SJCRH30 (cell line): ENCODE measurements around the gene GALNTL6. TPM values are rescaled to one million over a fixed set of nuclear protein-coding genes. Genes with fewer than 3 reads are reported as not detected.

ENCODE experiments used
- DNase-seq, 2 experiments: peaks; one replicate each; pipeline ENCODE4 v3.0.0-alpha.2; 2015 to 2020
- H3K27ac ChIP-seq: fragments of 250-450 bp; sonication (Bioruptor Pico); 2 replicates; pipeline ENCODE4 v1.5.1; 2020; ENCODE audit warnings: mild to moderate bottlenecking, moderate library complexity
- H3K27me3 ChIP-seq: fragments of 250-450 bp; sonication (Bioruptor Pico); 2 replicates; pipeline ENCODE4 v1.5.1; 2020; ENCODE audit warnings: mild to moderate bottlenecking, moderate library complexity
- H3K36me3 ChIP-seq: fragments of 250-450 bp; sonication (Bioruptor Pico); 2 replicates; pipeline ENCODE4 v1.5.1; 2020; ENCODE audit warnings: mild to moderate bottlenecking, moderate library complexity
- H3K4me1 ChIP-seq: fragments of 250-450 bp; sonication (Bioruptor Pico); 2 replicates; pipeline ENCODE4 v1.5.1; 2020; ENCODE audit warnings: mild to moderate bottlenecking, moderate library complexity
- H3K4me3 ChIP-seq: fragments of 250-450 bp; sonication (Bioruptor Pico); 2 replicates; pipeline ENCODE4 v1.5.1; 2020; ENCODE audit warnings: mild to moderate bottlenecking, moderate library complexity
- H3K9me3 ChIP-seq: fragments of 250-450 bp; sonication (Bioruptor Pico); replicated peaks from 2 replicates; pipeline ENCODE4 v1.5.1; 2020; ENCODE audit warnings: mild to moderate bottlenecking, moderate library complexity
- total RNA-seq: library from RNA; depleted of rRNA; stranded (reverse); fragments of >200 nt; shearing (Covaris generic); gene quantifications from 2 replicates; pipeline ENCODE4 v1.2.3, GENCODE V29; 2014

The GALNTL6 gene
- total RNA-seq, 1 experiment from 2014 or later, result 0.36 TPM

DNA sequence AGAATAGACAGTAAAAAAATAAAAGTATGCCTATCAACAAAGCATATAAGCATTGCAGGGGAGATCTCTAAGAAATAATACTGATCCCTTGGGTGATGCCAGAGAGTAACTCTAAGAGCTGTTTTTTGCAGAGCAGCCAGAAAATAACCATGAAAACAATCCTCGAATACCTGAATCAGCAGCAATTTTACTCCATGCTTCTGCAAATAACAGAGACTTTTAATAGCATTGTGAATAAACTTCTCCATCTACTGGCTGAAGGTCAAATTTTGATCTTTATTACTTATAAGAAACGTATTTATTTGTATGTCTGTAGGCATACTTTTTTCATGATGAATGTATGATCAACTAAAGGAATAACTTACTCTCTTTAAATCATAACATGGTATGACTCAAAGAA, 334.5 kb downstream of the GALNTL6 start:
- DNase-seq, result no peak
- no peak overlapping the region for H3K4me3 ChIP-seq

GRCh38 chr4:172149329-172149728, 336.1 kb downstream of the GALNTL6 start:
- Histone ChIP-seq H3K9me3 (no peaks in the 10 kb centered on the region), H3K4me1 (no peaks in the 10 kb centered on the region), H3K4me3 (no peak overlapping the region), H3K27me3 (no peaks in the 10 kb centered on the region), H3K36me3 (no peaks in the 10 kb centered on the region), H3K27ac (no peak overlapping the region)
- no peak for DNase-seq

More for the DNA sequence above, 334.5 kb downstream of the GALNTL6 start:
- H3K27me3 ChIP-seq, result no peaks in the 10 kb centered on the region
- no peaks in the 10 kb centered on the region for H3K4me1 ChIP-seq
- no peaks in the 10 kb centered on the region for H3K9me3 ChIP-seq
- no peak overlapping the region for H3K27ac ChIP-seq
- H3K36me3 ChIP-seq, result no peaks in the 10 kb centered on the region

GRCh38 chr4:172152284-172152683, 339.1 kb downstream of the GALNTL6 start:
- Histone ChIP-seq H3K36me3 (no peaks in the 10 kb centered on the region), H3K4me1 (no peaks in the 10 kb centered on the region), H3K27me3 (no peaks in the 10 kb centered on the region), H3K4me3 (no peak overlapping the region), H3K9me3 (no peaks in the 10 kb centered on the region), H3K27ac (no peak overlapping the region)
- DNase-seq, result no peak

DNA sequence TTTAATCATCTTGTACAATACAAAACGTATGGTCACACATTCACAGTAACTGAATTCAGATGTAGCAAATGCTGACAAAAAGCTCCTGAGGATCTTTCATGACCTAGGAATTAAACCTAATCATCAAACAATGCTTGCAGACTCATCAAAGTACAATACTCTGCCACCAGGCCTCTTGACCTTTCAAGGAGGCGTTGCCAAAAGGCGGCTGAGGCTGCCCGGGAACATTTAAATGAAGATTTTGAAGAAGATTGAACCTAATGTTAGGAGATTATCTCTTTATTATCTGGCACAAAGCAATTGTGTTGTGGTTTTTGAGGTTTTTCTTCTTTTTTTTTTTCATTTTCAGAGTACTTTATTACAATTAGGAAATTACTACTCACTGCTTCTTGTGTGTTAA, 340.5 kb downstream of the GALNTL6 start:
- DNase-seq, result no peak
- Histone ChIP-seq H3K27me3 (no peaks in the 10 kb centered on the region), H3K9me3 (no peaks in the 10 kb centered on the region), H3K4me3 (no peak overlapping the region), H3K36me3 (no peaks in the 10 kb centered on the region), H3K27ac (no peak overlapping the region), H3K4me1 (no peaks in the 10 kb centered on the region)

DNA sequence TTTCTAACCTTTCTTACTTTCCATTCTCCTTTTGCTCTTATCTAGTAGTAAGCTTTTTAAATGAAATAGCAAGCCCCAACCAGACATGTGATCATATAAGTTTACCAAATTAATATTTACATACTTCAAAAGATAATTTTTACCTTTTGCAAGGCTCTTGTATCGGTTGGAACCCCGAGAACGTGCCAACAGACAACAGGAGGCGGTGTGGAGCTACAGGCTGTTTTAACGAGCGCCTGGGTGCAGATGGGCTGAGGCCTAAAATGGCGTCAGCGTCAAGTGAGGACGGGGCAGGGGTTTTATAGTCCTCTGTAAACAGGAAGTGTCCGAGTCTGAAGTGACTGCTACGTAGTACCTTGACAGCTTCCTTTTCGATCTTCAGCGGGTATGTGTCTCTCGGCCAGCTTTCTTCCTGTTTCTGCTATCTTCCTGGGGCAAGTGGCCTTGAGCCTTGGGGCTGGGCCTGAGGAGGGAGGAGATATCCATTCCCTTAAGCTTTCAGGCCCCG, 342.7 kb downstream of the GALNTL6 start:
- no peaks in the 10 kb centered on the region for H3K36me3 ChIP-seq
- H3K27ac ChIP-seq, result no peak overlapping the region
- no peaks in the 10 kb centered on the region for H3K9me3 ChIP-seq
- H3K27me3 ChIP-seq, result no peaks in the 10 kb centered on the region
- DNase-seq, result no peak
- H3K4me3 ChIP-seq, result no peak overlapping the region
- H3K4me1 ChIP-seq, result no peaks in the 10 kb centered on the region

DNA sequence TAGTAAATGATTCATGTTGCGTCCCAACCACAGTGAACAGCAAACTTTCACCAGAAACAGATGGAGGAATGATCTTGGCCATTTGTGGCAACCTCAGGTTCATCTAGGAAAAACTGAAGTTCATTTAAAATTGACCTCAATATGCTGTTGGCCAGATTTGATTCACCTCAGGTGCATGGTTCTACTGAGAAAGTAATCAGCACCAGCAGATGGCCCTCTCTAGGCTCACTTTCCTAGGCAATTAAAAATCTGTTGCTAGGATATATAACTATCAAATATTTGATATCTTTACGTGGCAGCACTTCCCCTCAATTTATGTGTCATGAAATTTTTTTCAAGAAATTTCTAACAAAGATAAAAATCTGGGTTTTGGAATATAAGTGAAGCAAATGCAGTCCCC, 344.7 kb downstream of the GALNTL6 start:
- Histone ChIP-seq H3K27me3 (no peaks in the 10 kb centered on the region), H3K4me1 (no peaks in the 10 kb centered on the region), H3K36me3 (no peaks in the 10 kb centered on the region), H3K9me3 (no peaks in the 10 kb centered on the region), H3K4me3 (no peak overlapping the region), H3K27ac (no peak overlapping the region)
- DNase-seq, result no peak

- no peak for DNase-seq
- Histone ChIP-seq H3K4me3 (no peak overlapping the region), H3K27ac (no peak overlapping the region), H3K4me1 (no peaks in the 10 kb centered on the region), H3K36me3 (no peaks in the 10 kb centered on the region), H3K27me3 (no peaks in the 10 kb centered on the region), H3K9me3 (no peaks in the 10 kb centered on the region)
Measured at GRCh38 chr4:172163215-172163614, 350.0 kb downstream of the GALNTL6 start.

DNA sequence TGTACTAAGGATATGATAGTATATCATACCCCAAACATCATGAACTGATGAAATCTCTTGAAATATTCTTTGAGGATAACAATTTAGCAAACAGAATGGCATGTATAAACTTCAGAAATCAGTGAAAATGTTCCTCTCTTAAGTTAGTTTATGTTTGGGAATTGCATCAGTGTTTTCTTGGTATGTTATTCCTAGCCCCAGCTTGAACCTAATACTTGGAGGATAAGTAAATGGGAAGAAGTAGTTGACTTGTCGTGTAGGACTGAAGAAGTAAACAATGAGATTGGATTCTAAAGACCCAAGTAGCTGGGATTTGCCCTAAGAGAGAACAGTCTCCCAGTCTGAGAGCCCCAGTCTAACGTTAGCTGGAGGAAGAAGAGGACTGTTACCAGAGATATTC, 355.7 kb downstream of the GALNTL6 start:
- H3K4me3 ChIP-seq, result no peak overlapping the region
- DNase-seq, result no peak
- no peaks in the 10 kb centered on the region for H3K27me3 ChIP-seq
- no peak overlapping the region for H3K27ac ChIP-seq
- H3K9me3 ChIP-seq, result no peaks in the 10 kb centered on the region
- H3K36me3 ChIP-seq, result no peaks in the 10 kb centered on the region
- no peaks in the 10 kb centered on the region for H3K4me1 ChIP-seq

- no peaks in the 10 kb centered on the region for H3K27me3 ChIP-seq
- no peak overlapping the region for H3K4me3 ChIP-seq
- no peak overlapping the region for H3K27ac ChIP-seq
- DNase-seq, result no peak
- H3K36me3 ChIP-seq, result no peaks in the 10 kb centered on the region
- no peaks in the 10 kb centered on the region for H3K4me1 ChIP-seq
- no peaks in the 10 kb centered on the region for H3K9me3 ChIP-seq
Measured at GRCh38 chr4:172169871-172170270, 356.7 kb downstream of the GALNTL6 start.

DNA sequence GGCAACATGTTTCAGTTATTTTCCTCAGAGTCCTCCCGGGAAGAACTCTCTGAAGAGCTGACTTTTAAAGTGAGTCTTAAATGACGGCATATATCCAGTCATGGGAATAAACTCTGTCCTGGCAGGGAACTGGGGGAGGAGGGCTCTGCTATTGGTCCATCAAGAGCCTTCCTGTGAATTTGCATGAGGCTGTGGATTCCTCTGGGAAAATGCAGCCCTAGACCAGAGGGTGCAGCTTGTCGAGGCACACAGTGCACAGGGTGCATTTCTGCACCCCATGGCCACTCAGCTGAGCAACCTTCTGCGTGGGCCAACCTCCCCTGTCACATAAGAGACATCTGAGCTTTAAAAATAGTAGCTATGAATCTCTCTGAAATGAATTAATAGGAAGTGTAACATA, 360.0 kb downstream of the GALNTL6 start:
- no peak for DNase-seq
- no peaks in the 10 kb centered on the region for H3K27me3 ChIP-seq
- H3K4me3 ChIP-seq, result no peak overlapping the region
- no peak overlapping the region for H3K27ac ChIP-seq
- no peaks in the 10 kb centered on the region for H3K36me3 ChIP-seq
- no peaks in the 10 kb centered on the region for H3K4me1 ChIP-seq
- H3K9me3 ChIP-seq, result no peaks in the 10 kb centered on the region

GRCh38 chr4:172177382-172177781, 364.2 kb downstream of the GALNTL6 start:
- no peaks in the 10 kb centered on the region for H3K4me1 ChIP-seq
- no peak overlapping the region for H3K27ac ChIP-seq
- no peaks in the 10 kb centered on the region for H3K9me3 ChIP-seq
- no peaks in the 10 kb centered on the region for H3K27me3 ChIP-seq
- H3K36me3 ChIP-seq, result no peaks in the 10 kb centered on the region
- DNase-seq, result no peak
- no peak overlapping the region for H3K4me3 ChIP-seq

DNA sequence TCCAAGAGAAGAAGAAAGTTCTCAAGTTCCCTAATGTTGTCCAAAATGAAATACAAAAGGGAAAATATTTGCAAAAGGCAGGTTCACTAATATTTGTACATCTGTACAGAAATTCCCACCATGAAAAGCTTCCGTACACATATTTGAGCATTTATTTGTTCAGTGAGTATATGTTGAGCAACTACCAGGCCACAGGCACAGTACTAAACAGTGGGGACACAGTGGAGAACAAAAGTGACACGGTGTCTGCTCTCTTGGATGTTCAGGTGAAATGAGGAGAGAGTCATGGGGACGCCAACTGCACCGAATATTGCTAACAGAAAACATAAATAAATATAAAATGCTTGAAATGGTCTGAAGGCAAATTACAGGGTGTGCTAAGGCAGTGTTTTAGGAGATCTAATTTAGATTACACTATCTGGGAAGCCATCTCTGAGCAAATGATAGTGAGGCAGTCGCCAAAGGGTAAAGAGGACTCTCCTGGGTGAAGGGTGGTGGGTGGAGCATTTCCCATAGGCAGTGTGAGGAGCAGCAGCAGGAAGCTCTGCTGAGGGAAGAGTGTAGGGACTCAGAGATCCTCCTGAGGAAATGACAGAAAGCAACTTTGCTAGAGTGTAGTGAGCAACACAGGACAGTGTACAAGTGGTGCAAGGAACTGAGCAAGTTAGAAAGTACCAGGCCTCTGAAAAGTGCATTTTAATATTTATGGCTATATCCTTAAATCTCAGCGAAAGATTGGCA, 375.2 kb downstream of the GALNTL6 start:
- Histone ChIP-seq H3K4me3 (no peak overlapping the region), H3K36me3 (no peaks in the 10 kb centered on the region), H3K4me1 (no peaks in the 10 kb centered on the region), H3K27ac (no peak overlapping the region), H3K9me3 (no peaks in the 10 kb centered on the region), H3K27me3 (no peaks in the 10 kb centered on the region)
- no peak for DNase-seq

DNA sequence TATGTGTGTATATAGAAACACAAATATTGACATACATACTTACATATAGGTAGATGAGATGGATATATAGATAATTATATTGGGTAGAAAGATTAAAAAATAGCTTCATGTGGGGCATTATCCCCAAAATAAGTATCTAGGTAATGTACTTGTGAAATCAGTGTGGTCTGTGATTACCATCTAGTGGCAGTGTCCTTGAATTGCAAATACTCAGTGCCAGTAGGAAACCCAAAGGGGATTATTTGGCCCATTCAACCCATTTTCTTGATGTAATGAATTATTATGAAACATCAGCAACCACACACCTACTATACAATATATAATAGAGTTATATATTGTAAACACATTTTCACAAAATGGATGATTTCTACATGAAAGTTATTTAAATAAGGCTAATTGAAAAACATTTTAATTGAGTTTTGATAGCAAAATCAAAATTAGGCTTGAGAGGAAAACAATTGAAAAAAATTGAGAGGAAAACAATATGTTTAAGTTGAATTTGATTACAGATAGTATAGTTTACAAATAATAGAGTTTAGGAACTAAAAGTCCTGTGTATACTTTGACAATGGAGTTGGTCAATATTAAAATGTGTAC, 389.4 kb downstream of the GALNTL6 start:
- no peak overlapping the region for H3K27ac ChIP-seq
- H3K9me3 ChIP-seq, result no peaks in the 10 kb centered on the region
- no peaks in the 10 kb centered on the region for H3K36me3 ChIP-seq
- DNase-seq, result peak in 1 of 2 experiments; percentile 42
- H3K27me3 ChIP-seq, result no peaks in the 10 kb centered on the region
- H3K4me1 ChIP-seq, result no peaks in the 10 kb centered on the region
- H3K4me3 ChIP-seq, result no peak overlapping the region

DNA sequence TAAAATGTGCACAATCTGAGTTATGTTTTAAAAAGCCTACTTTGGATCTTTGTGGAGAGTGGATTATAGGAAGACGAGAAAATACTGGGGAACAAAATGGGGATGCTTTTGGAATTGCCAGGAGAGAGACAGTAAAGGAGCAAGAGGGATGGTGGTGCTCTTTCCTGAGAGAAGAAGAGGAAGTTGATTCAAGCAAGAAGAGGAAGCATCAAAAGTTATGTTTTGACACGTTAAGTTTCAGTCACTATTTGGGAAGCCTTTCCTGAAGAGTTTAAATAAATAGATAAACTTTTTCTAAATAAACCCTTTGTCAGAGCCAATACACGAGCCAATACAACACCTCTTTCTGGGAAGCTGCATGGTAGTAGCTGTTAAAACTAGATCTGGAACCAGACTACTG, 394.1 kb downstream of the GALNTL6 start:
- no peaks in the 10 kb centered on the region for H3K4me1 ChIP-seq
- H3K9me3 ChIP-seq, result no peaks in the 10 kb centered on the region
- H3K4me3 ChIP-seq, result no peak overlapping the region
- no peak overlapping the region for H3K27ac ChIP-seq
- no peak for DNase-seq
- no peaks in the 10 kb centered on the region for H3K36me3 ChIP-seq
- no peaks in the 10 kb centered on the region for H3K27me3 ChIP-seq

- Histone ChIP-seq H3K9me3 (no peaks in the 10 kb centered on the region), H3K4me3 (no peak overlapping the region), H3K27ac (no peak overlapping the region), H3K27me3 (no peaks in the 10 kb centered on the region), H3K36me3 (no peaks in the 10 kb centered on the region), H3K4me1 (no peaks in the 10 kb centered on the region)
- DNase-seq, result no peak
Measured at GRCh38 chr4:172207886-172208285, 394.7 kb downstream of the GALNTL6 start.

DNA sequence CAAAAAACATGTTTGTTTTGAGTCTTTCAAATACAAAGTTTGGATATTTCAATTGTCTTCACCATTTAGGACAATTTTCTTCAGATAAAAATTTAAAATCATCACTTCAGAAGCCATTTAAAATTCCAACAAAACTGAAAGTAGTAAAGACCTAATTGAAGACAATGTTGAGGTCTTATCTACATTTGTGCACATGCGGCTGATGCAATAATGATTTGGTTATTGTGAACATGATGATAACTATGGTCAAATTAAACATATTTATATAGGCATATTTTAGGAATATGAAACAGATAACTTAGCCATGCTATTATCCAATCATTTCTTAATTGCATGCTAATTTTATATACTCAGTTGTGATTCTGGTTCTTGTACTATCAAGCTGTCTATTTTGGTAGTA, 407.5 kb downstream of the GALNTL6 start:
- no peaks in the 10 kb centered on the region for H3K36me3 ChIP-seq
- H3K9me3 ChIP-seq, result no peaks in the 10 kb centered on the region
- no peak for DNase-seq

More for the DNA sequence above, 407.5 kb downstream of the GALNTL6 start:
- H3K27ac ChIP-seq, result no peak overlapping the region
- no peaks in the 10 kb centered on the region for H3K27me3 ChIP-seq
- no peak overlapping the region for H3K4me3 ChIP-seq
- H3K4me1 ChIP-seq, result no peaks in the 10 kb centered on the region
